Peyer's patch (tissue), 4 donors: ENCODE measurements around the gene CCDC85C. TPM values are rescaled to one million over a fixed set of nuclear protein-coding genes. Genes with fewer than 3 reads are reported as not detected.

ENCODE experiments used
- DNase-seq, 3 donors: peaks; one replicate each; pipeline ENCODE4 v3.0.0-alpha.2; 2017 to 2019
- H3K27ac ChIP-seq, 4 donors: fragments of 200-600 bp; sonication (generic); one replicate each; pipeline ENCODE4 v1.5.1; 2016 to 2019
- H3K27me3 ChIP-seq, 2 donors: fragments of 200-600 bp; sonication (generic); one replicate each; pipeline ENCODE4 v1.5.1; 2019
- H3K36me3 ChIP-seq, 3 donors: fragments of 200-600 bp; sonication (generic); one replicate each; pipeline ENCODE4 v1.5.1; 2016 to 2019
- H3K4me1 ChIP-seq, 4 donors: fragments of 200-600 bp; sonication (generic); one replicate each; pipeline ENCODE4 v1.5.1; 2016 to 2019
- H3K4me3 ChIP-seq, 4 donors: fragments of 200-600 bp; sonication (generic); 1 replicate in 3 of 4; 2 replicates in 1 of 4; pipeline ENCODE4 v1.5.1; 2016 to 2019; ENCODE audit warnings: mild to moderate bottlenecking in 1 of 4
- H3K9me3 ChIP-seq, 4 donors: fragments of 200-600 bp; sonication (generic); one replicate each; pipeline ENCODE4 v1.5.1; 2016 to 2019; ENCODE audit warnings: mild to moderate bottlenecking in 1 of 4
- CTCF ChIP-seq, 6 experiments: fragments of 450-650 bp in 4 of 6; fragments of 200-600 bp in 2 of 6; sonication (generic) in 1 of 6; IDR thresholded peaks; one replicate each; pipeline ENCODE4 v1.5.1; 2017 to 2019; ENCODE audit warnings: antibody characterized with exemption in 6 of 6, mild to moderate bottlenecking in 3 of 6, moderate library complexity in 1 of 6
- POLR2A ChIP-seq, 2 donors: fragments of 450-650 bp; IDR thresholded peaks; one replicate each; pipeline ENCODE4 v1.5.1; 2017; ENCODE audit warnings: antibody characterized with exemption in 2 of 2, mild to moderate bottlenecking in 2 of 2, moderate library complexity in 2 of 2
- total RNA-seq, 4 donors: library from RNA; depleted of rRNA; stranded (reverse); fragments of >200 nt; gene quantifications; one replicate each; pipeline ENCODE4 v1.1.0, GENCODE V29; 2016

CCDC85C gene
- total RNA-seq, 4 donors from 2014 or later = 19.8 to 98.1 (median 78.8) TPM

- Histone ChIP-seq H3K27me3 (no peaks in the 10 kb centered on the region), H3K36me3 (no peaks in the 10 kb centered on the region), H3K9me3 (no peaks in the 10 kb centered on the region), H3K4me1 (peaks cover 0 to 31% (median 6%) of the 10 kb centered on the region in 4 donors), H3K27ac (no peak overlapping the region), H3K4me3 (no peak overlapping the region)
- TF ChIP-seq CTCF (IDR thresholded peaks at IDR 0.05) (no peak), POLR2A (IDR thresholded peaks at IDR 0.05) (no peak)
- no peak for DNase-seq
These were observed 55.0 kb downstream of the CCDC85C start for GRCh38 chr14:99548871-99549515.

- DNase-seq = no peak
- no peak overlapping the region for H3K27ac ChIP-seq
These were observed 55.8 kb downstream of the CCDC85C start for GRCh38 chr14:99548255-99548654.

GRCh38 chr14:99546234-99546879, 57.6 kb downstream of the CCDC85C start:
- Histone ChIP-seq H3K9me3 (no peaks in the 10 kb centered on the region), H3K27ac (no peak overlapping the region), H3K4me3 (no peak overlapping the region), H3K4me1 (peaks cover 0 to 20% (median 0%) of the 10 kb centered on the region in 4 donors), H3K36me3 (no peaks in the 10 kb centered on the region), H3K27me3 (no peaks in the 10 kb centered on the region)
- DNase-seq = no peak
- TF ChIP-seq POLR2A (IDR thresholded peaks at IDR 0.05) (no peak), CTCF (IDR thresholded peaks at IDR 0.05) (no peak)

More at GRCh38 chr14:99548255-99548654, 55.8 kb downstream of the CCDC85C start:
- Histone ChIP-seq H3K4me1 (peaks cover 0 to 24% (median 6%) of the 10 kb centered on the region in 4 donors), H3K36me3 (no peaks in the 10 kb centered on the region), H3K9me3 (no peaks in the 10 kb centered on the region), H3K4me3 (no peak overlapping the region), H3K27me3 (no peaks in the 10 kb centered on the region)
- no peak for TF ChIP-seq POLR2A (IDR thresholded peaks at IDR 0.05)
- TF ChIP-seq CTCF (IDR thresholded peaks at IDR 0.05) = no peak

- no peak overlapping the region for H3K27ac ChIP-seq
- H3K4me1 ChIP-seq = peaks cover 0 to 23% (median 0%) of the 10 kb centered on the region in 4 donors
- no peaks in the 10 kb centered on the region for H3K9me3 ChIP-seq
- no peaks in the 10 kb centered on the region for H3K36me3 ChIP-seq
- TF ChIP-seq CTCF (IDR thresholded peaks at IDR 0.05) = no peak
- TF ChIP-seq POLR2A (IDR thresholded peaks at IDR 0.05) = no peak
- H3K4me3 ChIP-seq = no peak overlapping the region
- DNase-seq = no peak
- no peaks in the 10 kb centered on the region for H3K27me3 ChIP-seq
These were observed 58.4 kb downstream of the CCDC85C start for GRCh38 chr14:99545586-99545985.

GRCh38 chr14:99544991-99545390, 59.0 kb downstream of the CCDC85C start:
- DNase-seq = no peak
- H3K9me3 ChIP-seq = no peaks in the 10 kb centered on the region
- no peak overlapping the region for H3K4me3 ChIP-seq
- no peak overlapping the region for H3K27ac ChIP-seq
- TF ChIP-seq POLR2A (IDR thresholded peaks at IDR 0.05) (no peak), CTCF (IDR thresholded peaks at IDR 0.05) (no peak)
- no peaks in the 10 kb centered on the region for H3K36me3 ChIP-seq
- peaks cover 0 to 27% (median 0%) of the 10 kb centered on the region in 4 donors for H3K4me1 ChIP-seq
- H3K27me3 ChIP-seq = no peaks in the 10 kb centered on the region
